ENCODE results near the gene CDC14A. TPM values are rescaled to one million over a fixed set of nuclear protein-coding genes. Genes with fewer than 3 reads are reported as not detected.

The CDC14A gene
- total RNA-seq, 1 experiment from 2014 or later: 2.6 TPM

GRCh38 chr1:100304921-100305320 is 47.4 kb upstream of the CDC14A start:
- no peaks in the 10 kb centered on the region for H3K36me3 Mint-ChIP-seq (ENCODE audit: insufficient read depth, unreplicated experiment)
- H3K27ac Mint-ChIP-seq (ENCODE audit: low read depth, unreplicated experiment): no peak overlapping the region
- ChIA-PET POLR2A (no interaction called here), CTCF (interaction anchor here (0.6 to 3.1 kb wide), 2 partner anchors 154 to 497 kb away, joined by 4 to 11 read pairs; no protein-coding TSS in a partner anchor)
- H3K9me3 Mint-ChIP-seq (ENCODE audit: unreplicated experiment): no peaks in the 10 kb centered on the region
- intact Hi-C loops (cut with micrococcal nuclease): loop anchor here (5.0 kb wide), 1 partner anchor 47 kb away; the partner anchor contains the start of gene CDC14A
- H3K4me1 Mint-ChIP-seq (ENCODE audit: insufficient read depth, unreplicated experiment): no peaks in the 10 kb centered on the region
- BruUV-seq (replicated peaks): no TSS peak
- H3K4me3 Mint-ChIP-seq (ENCODE audit: unreplicated experiment): no peak overlapping the region
- no peak for DNase-seq (ENCODE audit: unreplicated experiment)
- H3K27me3 Mint-ChIP-seq (ENCODE audit: insufficient read depth, unreplicated experiment): no peaks in the 10 kb centered on the region
- TF ChIP-seq CTCF (IDR thresholded peaks at IDR 0.05; ENCODE audit: unreplicated experiment): no peak

GRCh38 chr1:100305954-100306353 is 46.4 kb upstream of the CDC14A start:
- no peak for TF ChIP-seq CTCF (IDR thresholded peaks at IDR 0.05; ENCODE audit: unreplicated experiment)
- no peaks in the 10 kb centered on the region for H3K27me3 Mint-ChIP-seq (ENCODE audit: insufficient read depth, unreplicated experiment)
- CTCF ChIA-PET: interaction anchor here (3.1 kb wide), 1 partner anchor 153 kb away, joined by 11 read pairs; no protein-coding TSS in a partner anchor
- POLR2A ChIA-PET: no interaction called here
- no peak overlapping the region for H3K4me3 Mint-ChIP-seq (ENCODE audit: unreplicated experiment)
- no peaks in the 10 kb centered on the region for H3K4me1 Mint-ChIP-seq (ENCODE audit: insufficient read depth, unreplicated experiment)
- no peaks in the 10 kb centered on the region for H3K9me3 Mint-ChIP-seq (ENCODE audit: unreplicated experiment)
- DNase-seq (ENCODE audit: unreplicated experiment): no peak
- intact Hi-C loops (cut with micrococcal nuclease): loop anchor here (5.0 kb wide), 1 partner anchor 46 kb away; the partner anchor contains the start of gene CDC14A
- no peak overlapping the region for H3K27ac Mint-ChIP-seq (ENCODE audit: low read depth, unreplicated experiment)
- BruUV-seq (replicated peaks): no TSS peak
- H3K36me3 Mint-ChIP-seq (ENCODE audit: insufficient read depth, unreplicated experiment): no peaks in the 10 kb centered on the region

- H3K4me1 Mint-ChIP-seq (ENCODE audit: insufficient read depth, unreplicated experiment): no peaks in the 10 kb centered on the region
- H3K9me3 Mint-ChIP-seq (ENCODE audit: unreplicated experiment): no peaks in the 10 kb centered on the region
- no peaks in the 10 kb centered on the region for H3K27me3 Mint-ChIP-seq (ENCODE audit: insufficient read depth, unreplicated experiment)
- H3K27ac Mint-ChIP-seq (ENCODE audit: low read depth, unreplicated experiment): no peak overlapping the region
- no peak for TF ChIP-seq CTCF (IDR thresholded peaks at IDR 0.05; ENCODE audit: unreplicated experiment)
- DNase-seq (ENCODE audit: unreplicated experiment): no peak
- no peak overlapping the region for H3K4me3 Mint-ChIP-seq (ENCODE audit: unreplicated experiment)
- POLR2A ChIA-PET: no interaction called here
- no peaks in the 10 kb centered on the region for H3K36me3 Mint-ChIP-seq (ENCODE audit: insufficient read depth, unreplicated experiment)
- intact Hi-C loops (cut with micrococcal nuclease): loop anchor here (5.0 kb wide), 1 partner anchor 45 kb away; the partner anchor contains the start of gene CDC14A
- no TSS peak for BruUV-seq (replicated peaks)
- CTCF ChIA-PET: interaction anchor here (0.7 to 0.8 kb wide), 2 partner anchors 9 to 349 kb away, joined by 3 to 4 read pairs; no protein-coding TSS in a partner anchor
Measured at GRCh38 chr1:100306735-100307313, 45.5 kb upstream of the CDC14A start.

GRCh38 chr1:100308777-100309176 is 43.5 kb upstream of the CDC14A start:
- Mint-ChIP-seq H3K36me3 (ENCODE audit: insufficient read depth, unreplicated experiment) (no peaks in the 10 kb centered on the region), H3K4me1 (ENCODE audit: insufficient read depth, unreplicated experiment) (peaks cover 5% of the 10 kb centered on the region), H3K27me3 (ENCODE audit: insufficient read depth, unreplicated experiment) (no peaks in the 10 kb centered on the region), H3K4me3 (ENCODE audit: unreplicated experiment) (no peak overlapping the region), H3K9me3 (ENCODE audit: unreplicated experiment) (no peaks in the 10 kb centered on the region), H3K27ac (ENCODE audit: low read depth, unreplicated experiment) (no peak overlapping the region)
- no peak for TF ChIP-seq CTCF (IDR thresholded peaks at IDR 0.05; ENCODE audit: unreplicated experiment)
- intact Hi-C loops (cut with micrococcal nuclease): loop anchor here (5.0 kb wide), 1 partner anchor 44 kb away; the partner anchor contains the start of gene CDC14A
- peak; percentile 6 for DNase-seq (ENCODE audit: unreplicated experiment)
- no TSS peak for BruUV-seq (replicated peaks)
- ChIA-PET CTCF (no interaction called here), POLR2A (no interaction called here)
